HFFc6 (cell line): ENCODE data around the gene SELENOI. TPM values are rescaled to one million over a fixed set of nuclear protein-coding genes. Genes with fewer than 3 reads are reported as not detected.

ENCODE experiments used
- DNase-seq: peaks from one replicate; pipeline ENCODE4 v3.0.0-alpha.2; 2018
- H3K27ac Mint-ChIP-seq: 2 replicates; pipeline ENCODE4 v1.8.0; 2020; ENCODE audit warnings: mild to moderate bottlenecking, mixed read lengths
- H3K27me3 Mint-ChIP-seq: 2 replicates; pipeline ENCODE4 v1.8.0; 2021; ENCODE audit warnings: mild to moderate bottlenecking, moderate library complexity, mixed read lengths; ENCODE audit not compliant: insufficient read depth
- H3K36me3 Mint-ChIP-seq: 2 replicates; pipeline ENCODE4 v1.8.0; 2021; ENCODE audit warnings: low read depth, mixed read lengths
- H3K4me1 Mint-ChIP-seq: 2 replicates; pipeline ENCODE4 v1.8.0; 2020; ENCODE audit warnings: low read depth, mixed read lengths
- H3K4me3 Mint-ChIP-seq: 2 replicates; pipeline ENCODE4 v1.8.0; 2020; ENCODE audit warnings: mild to moderate bottlenecking, moderate library complexity, mixed read lengths
- H3K9me3 Mint-ChIP-seq: 2 replicates; pipeline ENCODE4 v1.8.0; 2020; ENCODE audit warnings: mild to moderate bottlenecking, mixed read lengths
- total RNA-seq, 6 experiments: library from RNA; stranded (reverse); fragmentation: NEBNext Ultra II Directional; extraction: Animal tissue kit (Norgen Biotek cat#: 25700); gene quantifications; 2 replicates in 1 of 6; 3 replicates in 5 of 6; pipeline ENCODE4 v1.2.3, GENCODE V29; 2021
- TF ChIP-seq, protein P1 (sequence below): fragments of 200-600 bp; sonication (generic); IDR thresholded peaks from 2 replicates; pipeline ENCODE4 v1.5.0; 2021; ENCODE audit warnings: antibody characterized with exemption, mild to moderate bottlenecking

SELENOI gene
- total RNA-seq, 6 experiments from 2014 or later, result 22.7 to 31.4 (median 27.3) TPM

DNA sequence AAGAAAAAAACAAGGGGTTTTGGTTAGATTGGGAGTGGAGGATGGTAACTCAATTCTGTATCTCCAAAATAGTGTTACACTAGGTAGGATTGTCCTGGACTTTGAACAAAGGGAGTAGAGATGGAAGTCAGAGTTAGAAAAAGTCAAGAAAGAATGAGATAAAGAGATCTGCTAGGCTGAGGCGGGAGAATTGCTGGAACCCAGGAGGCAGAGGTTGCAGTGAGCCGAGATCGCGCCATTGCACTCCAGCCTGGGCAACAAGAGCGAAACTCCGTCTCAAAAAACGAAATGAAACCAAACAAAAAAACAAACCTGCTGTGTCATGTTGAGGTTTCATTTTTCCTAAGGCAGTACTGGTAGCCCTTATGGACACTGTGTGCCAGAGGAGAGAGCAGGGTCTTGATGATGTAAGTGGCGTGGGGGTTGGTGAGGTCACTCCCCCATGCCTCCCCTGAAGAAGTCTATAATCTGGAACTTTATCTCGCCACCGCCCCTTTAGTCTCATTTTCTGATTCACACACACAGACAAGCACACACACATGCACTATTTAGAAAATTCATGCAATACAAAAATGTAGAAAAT lies 66.2 kb downstream of the SELENOI start:
- peaks cover 12% of the 10 kb centered on the region for H3K27me3 Mint-ChIP-seq
- no peaks in the 10 kb centered on the region for H3K9me3 Mint-ChIP-seq
- H3K36me3 Mint-ChIP-seq, result no peaks in the 10 kb centered on the region
- no peak for DNase-seq
- no peak overlapping the region; the same call in 1 of the 2 replicates for H3K4me3 Mint-ChIP-seq
- no peak overlapping the region for H3K27ac Mint-ChIP-seq
- H3K4me1 Mint-ChIP-seq, result peaks cover 7% of the 10 kb centered on the region; the same call in 1 of the 2 replicates
- TF ChIP-seq, protein P1, sequence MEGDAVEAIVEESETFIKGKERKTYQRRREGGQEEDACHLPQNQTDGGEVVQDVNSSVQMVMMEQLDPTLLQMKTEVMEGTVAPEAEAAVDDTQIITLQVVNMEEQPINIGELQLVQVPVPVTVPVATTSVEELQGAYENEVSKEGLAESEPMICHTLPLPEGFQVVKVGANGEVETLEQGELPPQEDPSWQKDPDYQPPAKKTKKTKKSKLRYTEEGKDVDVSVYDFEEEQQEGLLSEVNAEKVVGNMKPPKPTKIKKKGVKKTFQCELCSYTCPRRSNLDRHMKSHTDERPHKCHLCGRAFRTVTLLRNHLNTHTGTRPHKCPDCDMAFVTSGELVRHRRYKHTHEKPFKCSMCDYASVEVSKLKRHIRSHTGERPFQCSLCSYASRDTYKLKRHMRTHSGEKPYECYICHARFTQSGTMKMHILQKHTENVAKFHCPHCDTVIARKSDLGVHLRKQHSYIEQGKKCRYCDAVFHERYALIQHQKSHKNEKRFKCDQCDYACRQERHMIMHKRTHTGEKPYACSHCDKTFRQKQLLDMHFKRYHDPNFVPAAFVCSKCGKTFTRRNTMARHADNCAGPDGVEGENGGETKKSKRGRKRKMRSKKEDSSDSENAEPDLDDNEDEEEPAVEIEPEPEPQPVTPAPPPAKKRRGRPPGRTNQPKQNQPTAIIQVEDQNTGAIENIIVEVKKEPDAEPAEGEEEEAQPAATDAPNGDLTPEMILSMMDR, result no peak

DNA sequence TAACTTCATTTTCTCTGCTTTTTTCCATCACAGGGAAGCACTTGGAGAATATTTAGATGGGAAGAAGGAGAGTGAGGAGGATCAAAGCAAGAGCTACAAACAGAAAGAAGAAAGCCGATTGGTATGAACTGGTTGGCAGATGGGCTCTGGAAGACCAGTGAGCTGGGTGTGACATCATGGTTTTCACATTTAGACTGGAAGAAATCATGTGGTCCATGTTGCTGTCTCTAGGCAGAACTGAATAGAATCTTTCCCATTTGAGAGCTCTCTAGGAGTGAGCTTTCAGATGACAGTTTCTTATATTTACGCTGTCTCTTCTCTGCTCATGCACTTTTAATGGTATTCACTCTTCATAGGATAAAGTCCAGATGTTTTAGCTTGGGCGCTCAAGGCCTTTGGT lies 68.4 kb downstream of the SELENOI start:
- peaks cover 7% of the 10 kb centered on the region; the same call in 1 of the 2 replicates for H3K4me1 Mint-ChIP-seq
- no peak for DNase-seq
- no peak overlapping the region for H3K27ac Mint-ChIP-seq
- no peak overlapping the region for H3K4me3 Mint-ChIP-seq
- no peaks in the 10 kb centered on the region for H3K36me3 Mint-ChIP-seq
- H3K9me3 Mint-ChIP-seq, result no peaks in the 10 kb centered on the region
- TF ChIP-seq, protein P1, result no peak
- H3K27me3 Mint-ChIP-seq, result peaks cover 9% of the 10 kb centered on the region

DNA sequence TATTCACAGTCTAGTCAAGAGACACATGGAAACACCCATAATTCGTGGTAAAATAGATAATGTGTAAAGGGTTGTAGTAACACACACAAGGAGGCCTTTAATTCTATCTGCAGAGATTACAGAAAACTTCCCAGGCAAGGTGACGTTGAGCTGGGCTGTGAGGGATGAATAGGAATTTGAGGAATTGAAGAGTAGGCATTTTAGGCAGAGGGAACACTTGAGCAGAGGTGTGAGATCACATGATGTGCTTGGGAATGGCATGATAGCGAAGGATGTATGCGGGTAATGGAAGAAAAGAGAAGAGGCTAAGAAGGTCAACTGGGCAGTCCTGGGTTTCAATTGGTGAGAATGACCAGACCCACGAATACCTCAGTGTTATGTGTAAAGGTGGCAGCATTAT lies 76.0 kb downstream of the SELENOI start:
- Mint-ChIP-seq H3K27ac (no peak overlapping the region), H3K9me3 (no peaks in the 10 kb centered on the region), H3K4me3 (no peak overlapping the region), H3K36me3 (no peaks in the 10 kb centered on the region), H3K27me3 (peaks cover 25% of the 10 kb centered on the region), H3K4me1 (no peaks in the 10 kb centered on the region)
- no peak for DNase-seq
- TF ChIP-seq, protein P1, result no peak

DNA sequence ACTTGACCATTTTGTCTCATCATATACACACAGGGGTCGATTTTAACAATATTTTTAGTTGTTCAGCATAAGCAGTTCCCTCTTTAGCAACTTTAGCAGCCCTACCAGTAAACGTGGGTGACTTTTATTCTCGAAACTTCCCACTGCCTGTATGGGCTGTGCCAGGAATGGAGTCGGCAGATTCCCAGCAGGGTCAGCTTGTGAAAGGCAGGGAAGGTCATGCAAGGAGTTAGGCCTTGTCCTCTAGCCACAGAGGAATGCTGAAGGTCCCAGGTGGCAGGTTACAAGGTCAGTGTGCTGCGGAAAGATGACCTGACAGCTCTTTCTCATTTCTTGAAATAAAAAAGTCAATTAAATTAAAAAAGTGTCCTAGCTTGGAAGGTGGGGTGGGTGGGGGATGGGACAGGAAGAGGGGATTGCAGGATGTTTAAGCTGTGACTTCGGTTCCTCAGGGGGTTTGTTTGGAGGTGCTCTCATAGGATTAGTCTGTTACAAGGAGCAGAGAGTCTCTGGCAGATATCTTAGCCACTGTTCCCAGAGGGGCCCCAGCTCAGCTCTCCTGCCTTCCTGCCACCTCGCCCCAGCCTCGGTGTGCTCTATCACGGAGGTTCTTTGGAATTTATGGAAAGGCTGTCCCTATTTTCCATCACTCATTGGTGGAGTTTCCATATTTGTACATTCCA lies 77.1 kb downstream of the SELENOI start:
- no peaks in the 10 kb centered on the region for H3K36me3 Mint-ChIP-seq
- H3K4me3 Mint-ChIP-seq, result no peak overlapping the region
- no peak overlapping the region for H3K27ac Mint-ChIP-seq
- no peak for DNase-seq
- H3K4me1 Mint-ChIP-seq, result no peaks in the 10 kb centered on the region
- peaks cover 18% of the 10 kb centered on the region for H3K27me3 Mint-ChIP-seq
- H3K9me3 Mint-ChIP-seq, result no peaks in the 10 kb centered on the region
- TF ChIP-seq, protein P1, result no peak

DNA sequence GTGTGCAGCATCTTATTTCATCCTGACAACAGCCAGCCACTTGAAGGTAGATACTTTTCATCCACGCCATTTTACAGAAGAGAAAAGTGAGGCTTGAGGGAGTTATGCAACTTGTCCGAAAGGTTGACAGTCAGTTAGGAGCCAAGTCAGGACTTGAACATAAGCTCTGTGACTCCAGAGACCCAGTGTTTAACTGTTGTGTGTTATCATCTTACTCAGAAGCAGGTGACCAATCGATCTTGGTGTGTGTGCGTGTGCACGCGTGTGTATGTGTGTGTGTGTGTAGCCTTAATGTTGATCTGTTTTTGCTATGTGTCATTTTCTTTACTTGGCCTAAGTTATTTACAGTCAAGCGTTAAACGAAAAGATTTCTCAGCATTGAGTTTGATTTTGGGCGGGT lies 77.8 kb downstream of the SELENOI start:
- Mint-ChIP-seq H3K4me3 (no peak overlapping the region), H3K4me1 (no peaks in the 10 kb centered on the region), H3K36me3 (no peaks in the 10 kb centered on the region), H3K27me3 (peaks cover 18% of the 10 kb centered on the region), H3K27ac (no peak overlapping the region), H3K9me3 (no peaks in the 10 kb centered on the region)
- TF ChIP-seq, protein P1, result no peak
- DNase-seq, result no peak
